AG10803 (cell line): ENCODE measurements around the gene YY1.

Experiments used
- DNase-seq: peaks from one replicate; pipeline ENCODE4 v3.0.0; 2010; ENCODE audit warnings: low read depth
- H3K4me3 ChIP-seq: 2 replicates; pipeline ENCODE4 v1.5.1; 2011; ENCODE audit warnings: mild to moderate bottlenecking, low read length, control low read depth
- CTCF ChIP-seq: conservative IDR thresholded peaks from 2 replicates; pipeline ENCODE4 v1.5.1; 2011; ENCODE audit warnings: mild to moderate bottlenecking, low read length, control low read depth, inconsistent platforms

YY1 gene

DNA sequence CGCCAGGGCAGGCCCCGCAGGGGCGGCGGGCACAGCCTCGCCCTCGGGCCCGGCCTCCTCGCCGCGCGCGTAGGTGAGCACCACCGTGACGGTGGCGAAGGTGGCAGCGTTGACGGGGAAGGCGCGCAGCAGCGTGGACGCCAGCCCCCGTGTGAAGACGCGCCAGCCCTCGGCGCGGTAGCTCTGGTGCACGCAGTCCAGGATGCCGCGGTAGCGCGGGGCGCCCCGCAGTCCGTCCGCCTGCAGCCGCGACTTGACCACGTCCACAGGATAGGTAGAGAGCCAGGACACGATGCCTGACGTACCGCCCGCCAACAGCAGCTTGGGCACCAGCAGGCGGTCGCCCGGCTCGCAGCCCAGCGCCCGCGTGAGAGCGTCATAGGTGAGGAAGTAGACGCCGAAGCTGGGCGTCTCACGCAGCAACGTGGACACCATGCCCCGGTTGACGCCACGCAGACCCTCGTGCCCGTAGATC is 53.4 kb downstream of the YY1 start:
- no peak for TF ChIP-seq CTCF
- DNase-seq: no peak
- H3K4me3 ChIP-seq: no peak overlapping the region

DNA sequence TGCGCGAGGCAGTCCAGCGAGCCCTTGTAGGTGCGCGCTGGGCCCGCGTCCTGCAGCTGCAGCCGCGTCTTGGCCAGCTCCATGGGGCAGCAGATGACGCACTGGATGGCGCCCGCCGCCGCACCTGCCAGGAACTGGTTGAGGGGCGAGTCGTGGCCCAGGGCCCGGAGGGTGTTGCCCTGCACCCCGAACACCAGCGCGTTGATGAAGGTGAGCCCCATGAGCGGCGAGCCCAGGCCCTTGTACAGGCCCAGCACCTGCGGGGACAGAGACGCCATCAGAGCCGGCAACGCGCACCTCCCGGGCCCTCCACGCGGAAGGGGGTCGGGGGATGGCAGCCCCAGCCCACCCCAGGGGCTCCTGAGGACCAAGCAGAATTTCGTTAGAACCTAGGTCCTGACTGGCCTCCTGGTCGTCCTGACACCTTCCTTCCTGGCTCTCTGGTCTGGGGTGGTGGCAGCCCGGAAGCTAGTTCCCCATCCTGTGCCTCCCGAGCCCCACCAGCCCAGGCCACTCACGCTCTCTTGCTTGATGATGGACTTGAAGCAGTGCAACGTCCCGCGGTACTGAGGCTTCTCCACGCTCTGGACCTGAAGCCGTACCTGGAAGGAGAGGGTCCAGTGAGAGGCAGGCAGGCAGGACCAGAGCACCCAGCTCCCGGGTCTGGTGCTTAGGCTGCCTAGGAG is 54.0 kb downstream of the YY1 start:
- no peak for DNase-seq
- no peak for TF ChIP-seq CTCF
- no peak overlapping the region for H3K4me3 ChIP-seq

DNA sequence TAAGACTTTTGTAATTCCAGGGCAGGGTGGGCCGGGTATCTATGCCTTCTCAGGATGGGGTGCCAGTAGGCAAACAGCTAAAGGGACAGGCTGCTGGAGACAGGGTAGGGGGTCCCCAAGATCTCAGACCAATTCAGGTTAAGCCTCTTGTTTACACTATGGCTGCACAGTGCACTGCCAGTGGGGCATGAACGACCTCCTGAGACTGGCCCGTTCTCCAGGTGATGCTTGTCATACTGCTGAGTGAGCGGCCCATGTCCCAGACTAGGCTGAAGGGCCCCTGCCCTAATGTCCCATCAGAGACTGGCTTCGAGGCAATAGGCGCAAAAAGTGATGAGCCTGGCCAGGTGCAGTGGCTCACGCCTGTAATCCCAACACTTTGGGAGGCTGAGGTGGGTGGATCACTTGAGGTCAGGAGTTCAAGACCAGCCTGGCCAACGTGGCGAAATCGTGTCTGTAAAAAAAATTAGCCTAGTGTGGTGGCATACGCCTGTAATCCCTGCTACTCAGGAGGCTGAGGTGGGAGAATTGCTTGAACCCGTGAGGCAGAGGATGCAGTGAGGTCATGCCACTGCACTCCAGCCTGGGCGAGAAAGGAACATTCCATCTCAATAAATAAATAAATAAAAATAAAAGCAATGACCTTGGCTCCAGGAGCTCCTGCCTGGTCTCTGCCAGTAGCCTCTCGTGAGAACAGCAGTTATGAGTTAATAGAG is 54.7 kb downstream of the YY1 start:
- TF ChIP-seq CTCF: no peak
- H3K4me3 ChIP-seq: no peak overlapping the region
- peak; percentile 43 for DNase-seq

DNA sequence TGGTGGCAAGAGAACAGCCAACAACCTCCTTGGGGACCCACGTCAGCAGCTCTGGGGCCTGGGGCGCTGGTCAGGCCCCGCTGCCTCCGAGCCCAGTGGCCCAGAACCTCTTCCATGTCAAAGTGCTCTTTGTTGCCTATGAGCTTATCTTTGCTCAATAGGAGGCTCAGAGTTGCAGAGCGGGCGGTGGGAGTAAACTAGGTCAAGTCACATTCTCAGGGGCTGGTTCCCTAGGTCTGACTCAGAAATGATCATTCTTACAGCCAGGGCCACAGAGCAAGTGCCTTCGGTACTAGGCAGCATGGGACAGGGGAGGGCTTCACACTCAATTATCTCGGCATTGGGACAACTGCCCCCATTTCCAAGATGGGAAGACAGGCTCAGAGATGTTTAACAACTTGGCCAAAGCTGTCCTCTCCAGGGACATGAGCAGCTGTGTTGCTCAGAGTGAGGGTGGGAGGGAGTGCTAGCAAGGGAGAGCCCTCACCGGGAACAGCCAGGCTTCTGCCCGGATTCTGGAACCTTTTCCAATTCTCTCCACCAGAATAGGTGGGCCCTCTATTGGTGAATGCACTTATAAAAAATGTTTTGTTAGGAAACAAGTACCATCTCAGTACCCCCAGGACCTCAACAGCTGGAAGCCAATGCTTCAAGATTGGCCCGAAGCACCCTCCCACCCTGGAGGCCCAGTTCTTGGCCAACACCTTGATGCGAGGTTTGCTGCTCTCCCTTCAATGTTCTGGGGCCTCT is 55.4 kb downstream of the YY1 start:
- TF ChIP-seq CTCF: no peak
- DNase-seq: no peak
- no peak overlapping the region for H3K4me3 ChIP-seq

- H3K4me3 ChIP-seq: no peak overlapping the region
- TF ChIP-seq CTCF: no peak
- DNase-seq: no peak
These were observed 56.0 kb downstream of the YY1 start for GRCh38 chr14:100294963-100295330.

DNA sequence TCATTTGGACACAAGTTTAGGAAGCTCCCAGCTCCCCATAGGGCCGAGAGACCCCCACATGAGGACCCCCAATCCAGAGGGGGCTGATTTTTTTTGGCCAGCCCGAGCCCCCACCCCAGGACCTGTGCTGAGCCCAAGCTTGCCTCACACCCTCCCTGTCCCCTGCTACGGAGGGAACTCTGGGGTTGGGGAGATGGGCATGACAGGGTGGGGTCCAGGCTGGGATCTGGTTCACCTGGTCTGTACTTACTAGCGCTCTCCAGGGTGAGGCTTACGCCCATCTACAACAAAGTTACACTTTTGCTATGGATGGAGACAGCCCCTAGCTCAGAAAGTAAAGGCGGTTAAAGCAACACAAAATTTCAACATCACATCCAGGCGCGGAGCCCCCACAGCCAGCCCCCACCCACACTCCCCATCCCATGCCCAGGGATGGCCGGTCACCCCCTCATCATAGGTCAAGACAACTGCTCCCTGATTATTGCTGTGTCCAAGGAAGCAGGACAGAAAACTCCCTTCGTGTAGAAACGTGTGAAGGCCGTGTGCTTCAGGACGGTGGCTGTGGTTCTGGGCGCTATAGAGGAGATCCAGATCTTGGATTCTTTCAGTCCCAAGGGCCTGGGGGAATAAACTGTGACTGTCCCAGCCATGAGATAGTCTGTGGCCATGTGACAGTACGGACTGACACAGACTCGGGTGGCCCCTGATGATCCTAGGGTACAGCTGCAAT is 56.6 kb downstream of the YY1 start:
- no peak overlapping the region for H3K4me3 ChIP-seq
- no peak for TF ChIP-seq CTCF
- DNase-seq: no peak
